IMR-90 (cell line): ENCODE measurements around the gene NKIRAS1. TPM values are rescaled to one million over a fixed set of nuclear protein-coding genes. Genes with fewer than 3 reads are reported as not detected.

ENCODE experiments used
- ATAC-seq: fragments of 200-7000 bp; cut with Tn5 transposase; 2 replicates; pipeline ENCODE4 v1.9.1; 2020; ENCODE audit warnings: low read depth, mild to moderate bottlenecking, moderate library complexity
- BruUV-seq: library from RNA; stranded (reverse); fragments of 400-500 nt; replicated peaks from 2 replicates; lab custom pipeline; 2021; lab: Mats Ljungman, UMichigan
- CTCF ChIA-PET: fragments of 300-600 bp; formaldehyde crosslinking; extraction: SDS; loops from one replicate; lab custom pipeline; 2021; ENCODE audit warnings: antibody characterized with exemption; lab: Yijun Ruan, JAX
- POLR2A ChIA-PET: fragments of 300-600 bp; sonication (Branson Sonifier 250); formaldehyde crosslinking; loops from one replicate; lab custom pipeline; 2022; ENCODE audit warnings: antibody characterized with exemption; ENCODE audit not compliant: unreplicated experiment; lab: Charles Lee
- DNase-seq: peaks from one replicate; pipeline ENCODE4 v3.0.0; 2013
- H2AFZ ChIP-seq: replicated peaks from 2 replicates; pipeline ENCODE3; 2013; ENCODE audit warnings: low read length, mild to moderate bottlenecking; ENCODE audit not compliant: poor library complexity
- H2AK5ac ChIP-seq: 2 replicates; pipeline ENCODE4 v1.6.1; 2013; ENCODE audit warnings: low read depth, low read length, inconsistent platforms
- H2AK9ac ChIP-seq: replicated peaks from 2 replicates; pipeline ENCODE3; 2013; ENCODE audit warnings: mild to moderate bottlenecking, low read depth, low read length, moderate library complexity; ENCODE audit not compliant: poor library complexity
- H2BK120ac ChIP-seq: 2 replicates; pipeline ENCODE4 v1.6.1; 2013; ENCODE audit warnings: low read depth, low read length, inconsistent platforms
- H2BK15ac ChIP-seq: 3 replicates; pipeline ENCODE4 v1.6.1; 2013; ENCODE audit warnings: low read depth, low read length, inconsistent platforms
- H2BK20ac ChIP-seq: 2 replicates; pipeline ENCODE4 v1.6.1; 2013; ENCODE audit warnings: low read depth, mild to moderate bottlenecking, inconsistent platforms, low read length, moderate library complexity
- H2BK5ac ChIP-seq: 2 replicates; pipeline ENCODE4 v1.6.1; 2013; ENCODE audit warnings: mild to moderate bottlenecking, low read depth, low read length, inconsistent platforms; ENCODE audit not compliant: poor library complexity, severe bottlenecking
- H3K14ac ChIP-seq: replicated peaks from 2 replicates; pipeline ENCODE4 v1.6.1; 2013; ENCODE audit warnings: low read depth, low read length, inconsistent platforms
- H3K18ac ChIP-seq: 2 replicates; pipeline ENCODE4 v1.6.1; 2013; ENCODE audit warnings: low read depth, low read length, control low read depth
- H3K23ac ChIP-seq: 2 replicates; pipeline ENCODE4 v1.6.1; 2013; ENCODE audit warnings: low read depth, low read length, inconsistent platforms
- H3K27ac ChIP-seq: 2 replicates; pipeline ENCODE4 v1.5.1; 2013; ENCODE audit warnings: mild to moderate bottlenecking, control low read depth, low read length; ENCODE audit not compliant: insufficient read depth
- H3K27me3 ChIP-seq: 2 replicates; pipeline ENCODE4 v1.6.1; 2013; ENCODE audit warnings: low read length; ENCODE audit not compliant: control insufficient read depth, insufficient read depth
- H3K36me3 ChIP-seq: 2 replicates; pipeline ENCODE4 v1.6.1; 2013; ENCODE audit warnings: low read length, mixed read lengths; ENCODE audit not compliant: control insufficient read depth, insufficient read depth
- H3K4ac ChIP-seq: 2 replicates; pipeline ENCODE4 v1.6.1; 2013; ENCODE audit warnings: low read depth, low read length, inconsistent platforms
- H3K4me1 ChIP-seq: 2 replicates; pipeline ENCODE4 v1.6.1; 2013; ENCODE audit warnings: low read length, mixed read lengths; ENCODE audit not compliant: control insufficient read depth, insufficient read depth
- H3K4me2 ChIP-seq: 2 replicates; pipeline ENCODE4 v1.6.1; 2013; ENCODE audit warnings: low read depth, mild to moderate bottlenecking, control low read depth, low read length, moderate library complexity
- H3K4me3 ChIP-seq: 2 replicates; pipeline ENCODE4 v1.5.1; 2013; ENCODE audit warnings: low read depth, mild to moderate bottlenecking, control low read depth, low read length, moderate library complexity; ENCODE audit not compliant: insufficient read depth
- H3K56ac ChIP-seq: 2 replicates; pipeline ENCODE4 v1.6.1; 2013; ENCODE audit warnings: low read length, inconsistent platforms; ENCODE audit not compliant: insufficient read depth; ENCODE audit errors: extremely low read depth
- H3K79me1 ChIP-seq, 2 experiments: 2 replicates each; pipeline ENCODE4 v1.6.1; 2013; ENCODE audit warnings: low read length in 2 of 2, inconsistent platforms in 1 of 2, low read depth in 1 of 2
- H3K9ac ChIP-seq: 2 replicates; pipeline ENCODE4 v1.6.1; 2013; ENCODE audit warnings: low read depth, low read length, control low read depth
- H3K9me1 ChIP-seq: 2 replicates; pipeline ENCODE4 v1.6.1; 2013; ENCODE audit warnings: low read length, inconsistent platforms; ENCODE audit not compliant: insufficient read depth
- H3K9me3 ChIP-seq: 2 replicates; pipeline ENCODE4 v1.6.1; 2013; ENCODE audit warnings: low read length; ENCODE audit not compliant: control insufficient read depth, insufficient read depth
- H4K20me1 ChIP-seq: 2 replicates; pipeline ENCODE4 v1.6.1; 2013; ENCODE audit warnings: low read length, inconsistent platforms; ENCODE audit not compliant: insufficient read depth
- H4K5ac ChIP-seq: 2 replicates; pipeline ENCODE4 v1.6.1; 2013; ENCODE audit warnings: mild to moderate bottlenecking, low read depth, low read length, control low read depth
- H4K8ac ChIP-seq, 2 experiments: 2 replicates each; pipeline ENCODE4 v1.6.1; 2013; ENCODE audit warnings: low read depth in 2 of 2, low read length in 2 of 2, control low read depth in 1 of 2, inconsistent platforms in 1 of 2
- H4K91ac ChIP-seq: 2 replicates; pipeline ENCODE4 v1.6.1; 2013; ENCODE audit warnings: low read depth, low read length, inconsistent platforms; ENCODE audit not compliant: insufficient read depth
- USF2 ChIP-seq: fragments of 150-350 bp; IDR thresholded peaks from 2 replicates; pipeline ENCODE4 v1.6.1; 2017; ENCODE audit warnings: mild to moderate bottlenecking, antibody characterized with exemption, low read length, low read depth
- WGBS, 2 experiments: methylation state at CpG; one replicate each; pipeline versions ENCODE4 v1.1.5 to v1.1.7; 2013; ENCODE audit warnings: missing lambda C conversion rate in 2 of 2; ENCODE audit not compliant: insufficient read length in 1 of 2; ENCODE audit errors: extremely low coverage in 2 of 2; 5-methylcytosine and 5-hydroxymethylcytosine counted together
- dilution Hi-C: fragments of 300-500 bp; cut with HindIII; formaldehyde crosslinking; loops from one replicate; pipeline ENCODE4 v1.14.3; 2018; ENCODE audit warnings: low sequenced_read_pairs; ENCODE audit not compliant: unreplicated experiment
- in situ Hi-C: fragments of 300-500 bp; cut with MboI; formaldehyde crosslinking; loops from 3 replicates; pipeline ENCODE4 v1.14.3; 2019; ENCODE audit warnings: low sequenced_read_pairs, inconsistent platforms, mixed read lengths
- intact Hi-C: fragments of 100-400 bp; cut with micrococcal nuclease; formaldehyde crosslinking; loops from 2 replicates; pipeline ENCODE4 v1.10.0; 2022
- polyA plus RNA-seq, 3 experiments: library from polyadenylated mRNA; depleted of rRNA; stranded (reverse); fragments of >200 nt; gene quantifications; 2 replicates each; pipeline ENCODE4 v1.2.3, GENCODE V29; 2012; ENCODE audit warnings: low replicate concordance in 1 of 3
- total RNA-seq: library from RNA; depleted of rRNA; stranded (reverse); fragments of >200 nt; gene quantifications from 2 replicates; pipeline ENCODE4 v1.2.3, GENCODE V29; 2012
- TF ChIP-seq, protein P1 (sequence below): conservative IDR thresholded peaks from 2 replicates; pipeline ENCODE4 v1.5.1; 2012; ENCODE audit warnings: mild to moderate bottlenecking, low read depth, low read length, improper control_type of control experiment

Gene NKIRAS1
- total and polyA plus RNA-seq, 2 of the 4 experiments (the other 2 are of a cell fraction) = 6.1 to 6.8 TPM

- intact Hi-C loops (no loop called here), in situ Hi-C loops (loop anchor here (25.0 kb wide), 2 partner anchors 353 to 803 kb away; no protein-coding TSS in a partner anchor), dilution Hi-C loops (no loop called here)
- Histone ChIP-seq H2BK5ac (no peak overlapping the region), H3K4me3 (no peak overlapping the region), H4K8ac (no peak overlapping the region), H2BK120ac (no peak overlapping the region), H4K20me1 (peaks cover 5% of the 10 kb centered on the region), H2BK20ac (no peak overlapping the region), H3K4ac (no peak overlapping the region), H2BK15ac (no peak overlapping the region), H3K18ac (no peak overlapping the region), H3K9ac (no peak overlapping the region), H4K5ac (no peak overlapping the region), H3K79me1 (peaks cover 20 to 38% of the 10 kb centered on the region in 2 experiments), H3K23ac (no peak overlapping the region), H2AK5ac (no peak overlapping the region), H3K9me1 (no peaks in the 10 kb centered on the region), H3K9me3 (no peaks in the 10 kb centered on the region), H3K56ac (no peak overlapping the region), H3K36me3 (peaks cover 10% of the 10 kb centered on the region; the same call in 1 of the 2 replicates), H3K27ac (no peak overlapping the region), H4K91ac (no peak overlapping the region), H2AFZ (no peak overlapping the region), H3K4me2 (no peak overlapping the region), H3K14ac (no peak overlapping the region), H2AK9ac (no peak overlapping the region), H3K27me3 (no peaks in the 10 kb centered on the region), H3K4me1 (no peaks in the 10 kb centered on the region)
- WGBS, 2 experiments = 100% methylated on average over 1 of the region's 2 CpGs; no CpG with 5 or more reads in 1 of the 2 experiments
- ChIA-PET POLR2A (no interaction called here), CTCF (no interaction called here)
- TF ChIP-seq, protein P1, sequence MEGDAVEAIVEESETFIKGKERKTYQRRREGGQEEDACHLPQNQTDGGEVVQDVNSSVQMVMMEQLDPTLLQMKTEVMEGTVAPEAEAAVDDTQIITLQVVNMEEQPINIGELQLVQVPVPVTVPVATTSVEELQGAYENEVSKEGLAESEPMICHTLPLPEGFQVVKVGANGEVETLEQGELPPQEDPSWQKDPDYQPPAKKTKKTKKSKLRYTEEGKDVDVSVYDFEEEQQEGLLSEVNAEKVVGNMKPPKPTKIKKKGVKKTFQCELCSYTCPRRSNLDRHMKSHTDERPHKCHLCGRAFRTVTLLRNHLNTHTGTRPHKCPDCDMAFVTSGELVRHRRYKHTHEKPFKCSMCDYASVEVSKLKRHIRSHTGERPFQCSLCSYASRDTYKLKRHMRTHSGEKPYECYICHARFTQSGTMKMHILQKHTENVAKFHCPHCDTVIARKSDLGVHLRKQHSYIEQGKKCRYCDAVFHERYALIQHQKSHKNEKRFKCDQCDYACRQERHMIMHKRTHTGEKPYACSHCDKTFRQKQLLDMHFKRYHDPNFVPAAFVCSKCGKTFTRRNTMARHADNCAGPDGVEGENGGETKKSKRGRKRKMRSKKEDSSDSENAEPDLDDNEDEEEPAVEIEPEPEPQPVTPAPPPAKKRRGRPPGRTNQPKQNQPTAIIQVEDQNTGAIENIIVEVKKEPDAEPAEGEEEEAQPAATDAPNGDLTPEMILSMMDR = 0 out of 2 replicates have a peak, but pooled peaks have one; percentile 9
- TF ChIP-seq USF2 = no peak
- no peak for DNase-seq
- BruUV-seq = no TSS peak
- ATAC-seq = no peak
Measured at GRCh38 chr3:23884481-23884880, 32.3 kb downstream of the NKIRAS1 start.
